ENCODE measurements around the gene KIF15.

KIF15 gene

DNA sequence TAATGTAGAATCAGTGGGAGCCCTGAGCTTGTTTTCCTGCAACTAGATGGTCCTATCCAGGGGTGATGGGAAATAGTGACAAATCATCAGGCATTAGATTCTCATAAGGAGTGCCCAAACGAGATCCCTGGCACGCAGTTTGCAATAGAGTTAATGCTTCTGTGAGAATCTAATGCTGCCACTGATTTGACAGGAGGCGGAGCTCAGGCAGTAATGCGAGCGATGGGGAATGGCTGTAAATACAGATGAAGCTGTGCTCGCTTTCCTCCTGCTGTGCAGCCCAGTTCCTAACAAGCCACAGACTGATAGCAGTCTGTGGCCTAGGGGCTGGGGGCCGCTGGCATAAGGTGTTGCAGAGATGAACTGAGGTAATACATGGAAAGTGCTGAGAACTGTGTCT, 71.8 kb downstream of the KIF15 start:
- Histone ChIP-seq H3K79me2 (no peaks in the 10 kb centered on the region), H3K27ac (no peak overlapping the region), H3K9me3 (ENCODE audit: control insufficient read depth, low read length) (no peaks in the 10 kb centered on the region), H3K4me2 (ENCODE audit: low read length) (no peak overlapping the region), H3K36me3 (ENCODE audit: control insufficient read depth, insufficient read depth, low read length) (no peaks in the 10 kb centered on the region), H3K4me1 (peaks cover 4% of the 10 kb centered on the region), H3K4me3 (ENCODE audit: low read depth, low read length) (no peak overlapping the region), H3K9ac (no peak overlapping the region), H2AFZ (no peak overlapping the region), H3K27me3 (ENCODE audit: control insufficient read depth, insufficient read depth, low read length) (no peaks in the 10 kb centered on the region)
- TF ChIP-seq, protein P1, sequence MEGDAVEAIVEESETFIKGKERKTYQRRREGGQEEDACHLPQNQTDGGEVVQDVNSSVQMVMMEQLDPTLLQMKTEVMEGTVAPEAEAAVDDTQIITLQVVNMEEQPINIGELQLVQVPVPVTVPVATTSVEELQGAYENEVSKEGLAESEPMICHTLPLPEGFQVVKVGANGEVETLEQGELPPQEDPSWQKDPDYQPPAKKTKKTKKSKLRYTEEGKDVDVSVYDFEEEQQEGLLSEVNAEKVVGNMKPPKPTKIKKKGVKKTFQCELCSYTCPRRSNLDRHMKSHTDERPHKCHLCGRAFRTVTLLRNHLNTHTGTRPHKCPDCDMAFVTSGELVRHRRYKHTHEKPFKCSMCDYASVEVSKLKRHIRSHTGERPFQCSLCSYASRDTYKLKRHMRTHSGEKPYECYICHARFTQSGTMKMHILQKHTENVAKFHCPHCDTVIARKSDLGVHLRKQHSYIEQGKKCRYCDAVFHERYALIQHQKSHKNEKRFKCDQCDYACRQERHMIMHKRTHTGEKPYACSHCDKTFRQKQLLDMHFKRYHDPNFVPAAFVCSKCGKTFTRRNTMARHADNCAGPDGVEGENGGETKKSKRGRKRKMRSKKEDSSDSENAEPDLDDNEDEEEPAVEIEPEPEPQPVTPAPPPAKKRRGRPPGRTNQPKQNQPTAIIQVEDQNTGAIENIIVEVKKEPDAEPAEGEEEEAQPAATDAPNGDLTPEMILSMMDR (IDR thresholded peaks at IDR 0.05) = no peak

DNA sequence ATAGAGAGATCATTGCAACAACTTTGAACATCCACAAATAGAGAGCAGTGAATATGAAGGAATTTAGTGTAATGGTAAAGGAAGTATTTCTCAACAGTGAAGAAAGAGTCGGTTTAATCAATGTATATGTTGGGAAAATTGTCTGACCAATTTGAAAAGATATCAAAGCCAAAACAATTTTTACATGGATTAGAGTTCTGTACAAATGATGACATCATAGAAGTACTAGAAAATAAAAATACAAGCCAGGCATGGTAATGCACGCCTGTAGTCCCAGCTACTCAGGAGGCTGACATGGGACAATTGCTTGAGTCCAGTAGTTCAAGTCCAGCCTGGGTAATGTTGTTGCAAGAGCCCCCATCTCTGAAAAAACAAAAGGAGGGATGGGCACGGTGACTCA, 74.1 kb downstream of the KIF15 start:
- H3K27me3 ChIP-seq (ENCODE audit: control insufficient read depth, insufficient read depth, low read length) = no peaks in the 10 kb centered on the region
- no peak overlapping the region for H3K9ac ChIP-seq
- TF ChIP-seq, protein P1 (IDR thresholded peaks at IDR 0.05) = no peak
- H3K4me3 ChIP-seq (ENCODE audit: low read depth, low read length) = no peak overlapping the region
- H3K9me3 ChIP-seq (ENCODE audit: control insufficient read depth, low read length) = no peaks in the 10 kb centered on the region
- H3K4me2 ChIP-seq (ENCODE audit: low read length) = no peak overlapping the region
- no peak overlapping the region for H2AFZ ChIP-seq
- no peaks in the 10 kb centered on the region for H3K36me3 ChIP-seq (ENCODE audit: control insufficient read depth, insufficient read depth, low read length)
- H3K4me1 ChIP-seq = peaks cover 1% of the 10 kb centered on the region
- no peak overlapping the region for H3K27ac ChIP-seq
- no peaks in the 10 kb centered on the region for H3K79me2 ChIP-seq

DNA sequence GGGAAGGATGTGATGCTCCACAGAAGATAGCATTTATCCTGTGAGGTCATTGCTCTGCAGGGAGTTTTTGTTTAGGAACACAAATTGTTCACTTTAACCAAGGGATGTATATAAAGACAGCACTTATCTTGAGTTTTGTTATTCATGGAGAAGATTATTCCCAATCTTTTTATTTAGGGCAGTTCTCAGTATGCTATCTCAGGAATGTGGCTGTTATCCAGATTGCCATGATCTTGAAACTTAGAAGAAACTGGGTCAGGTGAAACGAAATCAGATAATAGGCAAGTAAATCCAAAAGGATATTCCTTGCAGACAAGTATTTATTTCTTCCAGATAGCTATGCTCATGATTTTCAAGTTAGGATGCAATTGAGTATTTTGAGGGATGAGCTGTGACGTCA, 80.8 kb downstream of the KIF15 start:
- no peak overlapping the region for H3K4me3 ChIP-seq (ENCODE audit: low read depth, low read length)
- H2AFZ ChIP-seq = no peak overlapping the region
- no peaks in the 10 kb centered on the region for H3K27me3 ChIP-seq (ENCODE audit: control insufficient read depth, insufficient read depth, low read length)
- H3K27ac ChIP-seq = no peak overlapping the region
- TF ChIP-seq, protein P1 (IDR thresholded peaks at IDR 0.05) = no peak
- H3K4me1 ChIP-seq = peaks cover 13% of the 10 kb centered on the region
- H3K36me3 ChIP-seq (ENCODE audit: control insufficient read depth, insufficient read depth, low read length) = no peaks in the 10 kb centered on the region
- no peak overlapping the region for H3K4me2 ChIP-seq (ENCODE audit: low read length)
- H3K79me2 ChIP-seq = no peaks in the 10 kb centered on the region
- H3K9me3 ChIP-seq (ENCODE audit: control insufficient read depth, low read length) = no peaks in the 10 kb centered on the region
- H3K9ac ChIP-seq = no peak overlapping the region

DNA sequence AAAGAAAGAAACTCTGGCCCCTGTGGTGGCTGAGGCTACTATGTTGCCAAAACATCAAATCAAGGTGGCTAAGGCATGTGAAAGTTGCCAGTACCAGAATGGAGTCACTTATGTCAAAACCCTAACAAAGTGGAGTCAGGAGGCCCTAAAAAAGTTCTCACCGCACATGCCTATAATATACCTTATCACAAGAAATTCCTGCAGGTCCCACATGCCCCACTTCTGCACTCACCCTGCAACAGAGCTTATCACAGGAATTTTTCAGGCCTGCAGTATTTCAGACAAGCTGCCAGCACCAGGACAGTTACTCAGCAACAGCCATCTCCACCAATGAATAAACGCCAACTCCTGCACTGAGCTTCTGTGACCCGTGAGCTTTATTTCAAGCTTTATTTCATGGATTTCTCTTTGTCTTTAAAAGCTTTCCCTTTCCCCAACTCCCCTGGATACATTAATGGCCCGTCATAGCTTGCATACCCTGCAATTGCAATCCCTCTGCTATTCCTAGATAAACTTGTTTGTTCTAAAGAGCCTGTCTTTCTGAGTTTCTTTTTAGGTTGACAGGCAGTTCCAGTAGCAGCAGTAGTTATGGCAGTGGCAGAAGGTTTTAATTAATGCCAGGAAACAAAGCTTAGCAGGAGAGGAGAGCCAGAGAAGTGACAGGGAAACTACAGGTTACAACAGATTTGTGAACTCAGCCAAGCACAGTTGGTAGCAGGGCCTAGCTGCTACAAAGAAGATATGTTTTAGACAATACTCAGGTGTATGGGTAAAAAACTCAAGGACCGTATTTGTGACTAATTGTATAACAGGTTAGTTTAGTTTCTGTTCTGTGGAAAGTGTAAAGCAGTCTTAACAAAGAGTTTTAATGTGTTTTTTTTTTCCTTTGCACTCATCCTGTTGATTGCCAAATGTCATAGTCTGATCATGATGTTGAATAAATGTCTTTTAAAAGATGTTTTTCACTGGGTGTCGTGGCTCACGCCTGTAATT, 84.2 kb downstream of the KIF15 start:
- Histone ChIP-seq H3K4me1 (peaks cover 13% of the 10 kb centered on the region), H3K36me3 (ENCODE audit: control insufficient read depth, insufficient read depth, low read length) (no peaks in the 10 kb centered on the region), H3K79me2 (no peaks in the 10 kb centered on the region), H3K27me3 (ENCODE audit: control insufficient read depth, insufficient read depth, low read length) (no peaks in the 10 kb centered on the region), H2AFZ (peak overlapping the region; percentile 88), H3K9ac (no peak overlapping the region), H3K27ac (peak overlapping the region; percentile 74), H3K4me3 (ENCODE audit: low read depth, low read length) (no peak overlapping the region), H3K9me3 (ENCODE audit: control insufficient read depth, low read length) (no peaks in the 10 kb centered on the region), H3K4me2 (ENCODE audit: low read length) (no peak overlapping the region)
- TF ChIP-seq, protein P1 (IDR thresholded peaks at IDR 0.05) = no peak
